Adipose tissue (tissue), 3 donors: ENCODE data around the gene GLP1R. TPM values are rescaled to one million over a fixed set of nuclear protein-coding genes. Genes with fewer than 3 reads are reported as not detected.

Experiments used
- polyA plus RNA-seq, 3 donors: library from polyadenylated mRNA; stranded (reverse); fragments of 200-250 nt; gene quantifications; one replicate each; pipeline ENCODE4 v1.2.3, GENCODE V29; 2013
- donor health status: healthy with polysubstance abuse.
- donor health status: Bipolar disorder and iron deficiency.
- donor health status: healthy.

Gene GLP1R
- polyA plus RNA-seq, 3 donors, result 0.04 to 2.0 TPM; not detected in 1

Other genes with a start within 250 kb of the GLP1R start
- 10 to 100 TPM in 1 of 3 donors, 1 to 10 TPM in 2; 6.3 to 13.6 (median 8.2) TPM for gene SAYSD1, start 66.4 kb downstream of the GLP1R start, polyA plus RNA-seq
- gene KCNK5, start 180.7 kb downstream of the GLP1R start, polyA plus RNA-seq, result 10 to 100 TPM in 1 of 3 donors, 1 to 10 TPM in 2; 1.0 to 10.6 (median 2.5) TPM